DND-41 (cell line): ENCODE data around the gene NECTIN1.

ENCODE experiments used
- ATAC-seq: fragments of 200-7000 bp; cut with Tn5 transposase; 3 replicates; pipeline ENCODE4 v1.9.1; 2021; ENCODE audit warnings: low read depth; ENCODE audit not compliant: insufficient read depth
- DNase-seq: peaks from one replicate; pipeline ENCODE4 v3.0.0-alpha.2; 2020
- H2AFZ ChIP-seq: 2 replicates; pipeline ENCODE4 v1.6.0; 2012; ENCODE audit warnings: low read depth, low read length
- H3K27ac ChIP-seq: 2 replicates; pipeline ENCODE4 v1.5.1; 2012; ENCODE audit warnings: low read length, inconsistent platforms
- H3K27me3 ChIP-seq: fragments of 200-600 bp; sonication (generic); 2 replicates; pipeline ENCODE4 v1.6.0; 2012; ENCODE audit warnings: low read length, mild to moderate bottlenecking, inconsistent platforms; ENCODE audit not compliant: insufficient read depth, poor library complexity
- H3K36me3 ChIP-seq: 2 replicates; pipeline ENCODE4 v1.5.1; 2012; ENCODE audit warnings: low read length, inconsistent platforms; ENCODE audit not compliant: insufficient read depth
- H3K4me1 ChIP-seq: 2 replicates; pipeline ENCODE4 v1.5.1; 2012; ENCODE audit warnings: mild to moderate bottlenecking, low read length; ENCODE audit not compliant: insufficient read depth
- H3K4me2 ChIP-seq: 2 replicates; pipeline ENCODE4 v1.6.0; 2012; ENCODE audit warnings: mild to moderate bottlenecking, moderate library complexity, low read length, inconsistent platforms; ENCODE audit not compliant: insufficient read depth
- H3K4me3 ChIP-seq, 2 experiments: fragments of 200-600 bp in 1 of 2; shearing (Covaris generic) in 1 of 2; 2 replicates each; pipeline ENCODE4 v1.5.1; 2012 to 2016; ENCODE audit warnings: inconsistent platforms in 2 of 2, low read length in 2 of 2, mild to moderate bottlenecking in 2 of 2, low read depth in 1 of 2, moderate library complexity in 1 of 2
- H3K79me2 ChIP-seq: 2 replicates; pipeline ENCODE4 v1.6.0; 2012; ENCODE audit warnings: low read length, inconsistent platforms; ENCODE audit not compliant: insufficient read depth
- H3K9ac ChIP-seq: 2 replicates; pipeline ENCODE4 v1.6.0; 2012; ENCODE audit warnings: low read depth, mild to moderate bottlenecking, inconsistent platforms, low read length, moderate library complexity
- H3K9me3 ChIP-seq: 2 replicates; pipeline ENCODE4 v1.5.1; 2012; ENCODE audit warnings: low read length, moderate library complexity, mild to moderate bottlenecking, inconsistent platforms; ENCODE audit not compliant: insufficient read depth, severe bottlenecking
- H4K20me1 ChIP-seq: 2 replicates; pipeline ENCODE4 v1.6.0; 2012; ENCODE audit warnings: low read length; ENCODE audit not compliant: insufficient read depth
- CTCF ChIP-seq: IDR thresholded peaks from 2 replicates; pipeline ENCODE4 v1.5.1; 2012; ENCODE audit warnings: borderline replicate concordance, low read length, moderate library complexity, mild to moderate bottlenecking; ENCODE audit not compliant: poor library complexity, severe bottlenecking; ENCODE audit errors: extremely low read depth
- EZH2 ChIP-seq: IDR thresholded peaks from 3 replicates; pipeline ENCODE4 v1.6.1; 2012; ENCODE audit warnings: borderline replicate concordance, low read depth, mild to moderate bottlenecking, moderate library complexity, low read length, inconsistent platforms; ENCODE audit not compliant: severe bottlenecking

NECTIN1 gene

GRCh38 chr11:119678351-119678750 is 50.6 kb downstream of the NECTIN1 start:
- H3K27ac ChIP-seq = no peak overlapping the region

GRCh38 chr11:119677840-119678239 is 51.2 kb downstream of the NECTIN1 start:
- no peak for ATAC-seq
- H3K27ac ChIP-seq = no peak overlapping the region
- no peaks in the 10 kb centered on the region for H3K79me2 ChIP-seq

More at GRCh38 chr11:119678351-119678750, 50.6 kb downstream of the NECTIN1 start:
- Histone ChIP-seq H3K9me3 (no peaks in the 10 kb centered on the region), H3K9ac (no peak overlapping the region), H3K36me3 (no peaks in the 10 kb centered on the region), H3K4me3 (no peak overlapping the region), H4K20me1 (no peaks in the 10 kb centered on the region), H3K27me3 (peaks cover 5% of the 10 kb centered on the region), H3K4me1 (peaks cover 6% of the 10 kb centered on the region), H2AFZ (no peak overlapping the region), H3K4me2 (no peak overlapping the region), H3K79me2 (no peaks in the 10 kb centered on the region)
- DNase-seq (no peak), ATAC-seq (no peak)
- TF ChIP-seq CTCF (no peak), EZH2 (no peak)

GRCh38 chr11:119676461-119677020 is 52.5 kb downstream of the NECTIN1 start:
- peaks cover 5% of the 10 kb centered on the region for H3K27me3 ChIP-seq
- H3K79me2 ChIP-seq = no peaks in the 10 kb centered on the region
- no peaks in the 10 kb centered on the region for H4K20me1 ChIP-seq
- H3K36me3 ChIP-seq = no peaks in the 10 kb centered on the region
- DNase-seq (no peak), ATAC-seq (no peak)
- TF ChIP-seq CTCF (no peak), EZH2 (no peak)
- no peak overlapping the region for H3K4me2 ChIP-seq
- no peak overlapping the region for H2AFZ ChIP-seq
- no peak overlapping the region for H3K9ac ChIP-seq
- no peaks in the 10 kb centered on the region for H3K9me3 ChIP-seq
- no peak overlapping the region for H3K27ac ChIP-seq
- H3K4me3 ChIP-seq = no peak overlapping the region
- peaks cover 11% of the 10 kb centered on the region for H3K4me1 ChIP-seq

More at GRCh38 chr11:119677840-119678239, 51.2 kb downstream of the NECTIN1 start:
- Histone ChIP-seq H2AFZ (no peak overlapping the region), H3K4me1 (peaks cover 11% of the 10 kb centered on the region), H3K27me3 (peaks cover 5% of the 10 kb centered on the region), H3K36me3 (no peaks in the 10 kb centered on the region), H3K9ac (no peak overlapping the region), H3K4me2 (no peak overlapping the region), H3K9me3 (no peaks in the 10 kb centered on the region), H3K4me3 (no peak overlapping the region), H4K20me1 (no peaks in the 10 kb centered on the region)
- DNase-seq = no peak
- TF ChIP-seq CTCF (no peak), EZH2 (no peak)
